GM18502 (cell line): ENCODE measurements around the gene TNS3.
"Not testable (repeated sequence)": the region's sequence is repeated elsewhere in the genome, so short reads cannot be mapped to it uniquely, and the experiment has no call there.

Source experiments
- ATAC-seq: cut with Tn5 transposase; IDR thresholded peaks from one replicate; pipeline ENCODE4 v1.9.1; 2021; ENCODE audit warnings: mild to moderate bottlenecking; ENCODE audit not compliant: unreplicated experiment, poor library complexity

TNS3 gene

GRCh38 chr7:47581804-47582763 lies at the start of gene TNS3:
Gene TNS3, minus strand, starts transcription at chr7:47582111. Its CDS starts 142,475 bp downstream, at chr7:47439636.
- no peak for ATAC-seq

GRCh38 chr7:47631711-47632110 lies 49.8 kb upstream of the TNS3 start:
- ATAC-seq: no peak

DNA sequence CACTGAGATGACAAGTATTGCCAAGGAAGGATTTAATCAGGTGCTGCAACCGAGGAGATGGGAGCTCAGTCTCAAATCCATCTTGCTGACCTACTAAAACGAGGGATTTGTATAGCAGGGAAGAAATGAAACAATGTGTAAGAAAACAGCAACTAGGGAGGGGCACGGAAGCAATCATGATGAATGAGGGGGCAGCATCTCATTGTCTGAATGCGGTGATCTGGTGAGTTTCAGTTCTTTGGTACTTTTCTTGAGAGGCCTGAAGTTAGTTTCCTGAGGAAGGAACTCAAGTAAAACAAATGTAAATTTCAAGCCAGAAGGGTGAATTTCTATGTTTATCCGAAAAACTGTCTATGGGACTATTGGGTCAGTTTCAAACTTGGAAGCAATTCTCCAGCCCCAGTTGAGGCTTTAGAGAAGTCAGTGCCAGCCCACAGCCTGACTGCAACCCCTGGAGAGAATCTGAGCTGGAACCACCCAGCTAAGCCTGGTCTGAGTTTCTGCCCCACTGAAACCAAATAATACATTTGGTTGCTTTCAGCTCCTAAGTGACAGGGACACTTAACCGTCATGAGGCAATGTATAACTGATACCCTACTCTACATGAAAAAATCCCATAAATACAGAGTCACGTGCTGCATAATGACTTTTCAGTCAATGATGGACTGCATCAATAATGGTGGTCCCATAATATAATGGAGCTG lies 45.8 kb upstream of the TNS3 start:
- ATAC-seq: peak; percentile 85

- ATAC-seq: no peak
These were observed 44.2 kb upstream of the TNS3 start for GRCh38 chr7:47625861-47626715.

GRCh38 chr7:47624689-47625088 lies 42.8 kb upstream of the TNS3 start:
- ATAC-seq: no peak

DNA sequence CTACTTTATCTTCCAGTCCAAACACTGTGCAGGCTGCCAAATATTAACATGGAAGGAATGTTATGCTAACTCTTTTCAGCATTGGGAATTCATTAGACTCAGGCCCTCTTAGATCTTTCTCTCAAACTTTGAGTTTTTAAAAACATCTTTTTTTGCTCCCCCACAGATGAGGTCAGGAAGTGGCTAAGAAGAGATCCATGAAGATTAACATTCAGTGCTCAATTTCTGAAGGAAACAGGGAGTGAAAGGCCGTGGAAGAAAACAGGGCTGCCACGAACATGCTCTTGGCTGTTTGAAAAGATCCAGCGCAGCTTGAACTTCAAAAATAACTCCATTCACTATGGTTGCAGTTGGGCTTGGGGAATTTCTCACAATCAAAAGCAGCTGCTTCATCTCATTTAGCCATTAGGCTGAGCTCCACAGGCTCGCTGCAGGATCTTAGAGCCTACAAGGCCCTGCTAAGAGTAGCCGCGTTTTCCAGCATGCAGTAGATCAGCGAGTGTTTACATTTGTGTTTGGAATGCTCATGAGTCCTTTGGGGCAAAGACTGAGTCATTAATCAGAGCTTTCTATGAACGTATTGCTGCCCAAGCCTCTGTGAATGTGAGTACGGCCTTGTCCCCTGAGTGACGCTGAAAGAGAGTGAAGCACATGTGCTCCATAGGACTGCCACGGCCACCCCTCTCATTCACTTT lies 41.2 kb upstream of the TNS3 start:
- no peak for ATAC-seq

GRCh38 chr7:47622586-47622945 lies 40.7 kb upstream of the TNS3 start:
- ATAC-seq: no peak

DNA sequence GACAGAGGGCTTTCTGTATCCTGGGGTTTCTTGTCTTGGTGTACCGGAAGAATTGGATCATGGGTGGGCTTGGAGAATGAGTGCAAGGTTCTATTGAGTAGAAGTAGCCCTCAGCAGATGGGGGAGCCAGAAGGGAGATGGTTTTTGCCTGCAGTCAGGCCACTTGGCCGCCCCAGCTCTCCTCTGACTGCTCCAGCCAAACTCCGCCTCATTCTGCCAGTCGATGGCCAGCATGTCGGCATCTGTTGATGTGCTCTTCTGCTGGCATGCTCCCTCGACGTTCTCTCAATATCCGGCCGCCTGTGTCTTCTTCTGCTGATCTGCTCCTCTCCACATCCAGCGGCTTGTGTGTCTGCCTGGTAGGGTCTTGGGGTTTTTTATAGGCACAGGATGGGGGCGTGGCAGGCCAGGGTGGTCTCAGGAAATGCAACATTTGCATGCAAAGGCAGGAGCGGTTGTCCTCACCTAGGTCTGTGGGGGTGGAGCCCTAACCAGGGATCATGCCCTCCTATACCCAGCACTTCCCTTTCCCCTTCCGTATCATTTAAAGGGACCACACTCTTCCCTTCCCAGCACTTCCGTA lies 40.2 kb upstream of the TNS3 start:
- ATAC-seq: no peak

DNA sequence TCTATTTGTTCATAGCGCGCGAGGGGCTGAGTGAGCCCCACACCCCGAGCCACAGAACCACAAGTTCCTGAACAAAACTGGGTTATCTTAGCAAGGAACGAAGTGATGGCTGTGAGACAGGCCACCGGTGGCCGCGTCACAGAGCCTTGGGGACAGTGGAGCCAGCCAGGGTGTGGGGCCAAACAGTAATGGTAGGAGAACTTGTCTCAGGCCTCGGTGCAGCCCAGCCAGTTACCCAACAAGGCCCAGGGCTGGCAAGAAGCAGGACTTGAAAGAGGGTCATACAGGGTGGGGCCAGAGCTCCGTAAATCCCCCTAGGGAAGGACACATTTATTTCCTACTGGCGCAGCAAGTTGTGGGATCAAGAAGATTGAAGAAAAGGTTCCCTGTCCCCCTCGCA lies 39.4 kb upstream of the TNS3 start:
- no peak for ATAC-seq

DNA sequence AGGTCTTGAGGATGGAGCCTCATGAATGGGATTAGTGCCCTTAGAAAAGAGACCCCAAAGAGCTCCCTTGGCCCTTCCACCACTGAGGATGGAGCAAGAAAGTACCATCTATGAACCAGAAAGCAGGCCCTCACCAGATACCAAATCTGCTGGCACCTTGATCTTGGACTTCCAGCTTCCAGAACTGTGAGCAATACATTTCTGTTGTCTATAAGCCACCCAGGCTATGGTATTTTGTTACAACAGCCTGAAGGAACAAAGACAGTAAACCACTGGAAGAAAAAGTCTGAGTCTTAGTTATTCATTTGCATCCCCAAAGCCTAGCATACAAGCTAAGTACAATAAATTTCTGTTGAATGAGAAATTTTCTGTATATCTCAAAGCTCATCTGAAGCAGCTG lies 37.9 kb upstream of the TNS3 start:
- ATAC-seq: no peak

GRCh38 chr7:47617131-47617530 lies 35.2 kb upstream of the TNS3 start:
- ATAC-seq: no peak

- ATAC-seq: no peak
These were observed 32.5 kb upstream of the TNS3 start for GRCh38 chr7:47614450-47614849.

GRCh38 chr7:47611045-47611511 lies 29.2 kb upstream of the TNS3 start:
- no peak for ATAC-seq

DNA sequence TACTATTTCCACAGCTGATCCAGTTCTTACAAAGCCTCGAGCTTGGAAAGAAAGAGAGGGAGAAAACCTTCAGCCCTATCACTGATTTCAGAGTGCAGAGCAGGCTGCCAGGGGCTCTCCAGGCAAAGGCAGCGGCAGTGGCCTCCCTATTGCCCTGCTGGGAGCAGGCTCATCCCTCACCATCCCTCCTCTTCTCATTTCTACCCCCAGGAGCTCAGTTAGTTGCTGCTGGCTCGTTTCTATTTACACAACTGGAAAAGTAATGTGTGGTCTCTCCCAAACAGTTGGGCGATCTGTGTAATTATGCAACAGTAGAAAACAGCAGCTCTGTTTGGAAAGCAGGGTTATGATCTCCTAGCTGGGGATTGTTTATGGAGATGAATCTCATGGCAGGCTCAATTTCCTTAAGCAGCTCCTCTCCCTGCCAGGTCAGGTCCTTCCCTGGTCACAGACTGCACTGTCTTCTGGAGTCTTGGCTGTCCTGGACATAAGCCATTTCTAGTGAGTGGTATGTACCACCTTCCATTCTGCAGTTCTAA lies 28.7 kb upstream of the TNS3 start:
- no peak for ATAC-seq

DNA sequence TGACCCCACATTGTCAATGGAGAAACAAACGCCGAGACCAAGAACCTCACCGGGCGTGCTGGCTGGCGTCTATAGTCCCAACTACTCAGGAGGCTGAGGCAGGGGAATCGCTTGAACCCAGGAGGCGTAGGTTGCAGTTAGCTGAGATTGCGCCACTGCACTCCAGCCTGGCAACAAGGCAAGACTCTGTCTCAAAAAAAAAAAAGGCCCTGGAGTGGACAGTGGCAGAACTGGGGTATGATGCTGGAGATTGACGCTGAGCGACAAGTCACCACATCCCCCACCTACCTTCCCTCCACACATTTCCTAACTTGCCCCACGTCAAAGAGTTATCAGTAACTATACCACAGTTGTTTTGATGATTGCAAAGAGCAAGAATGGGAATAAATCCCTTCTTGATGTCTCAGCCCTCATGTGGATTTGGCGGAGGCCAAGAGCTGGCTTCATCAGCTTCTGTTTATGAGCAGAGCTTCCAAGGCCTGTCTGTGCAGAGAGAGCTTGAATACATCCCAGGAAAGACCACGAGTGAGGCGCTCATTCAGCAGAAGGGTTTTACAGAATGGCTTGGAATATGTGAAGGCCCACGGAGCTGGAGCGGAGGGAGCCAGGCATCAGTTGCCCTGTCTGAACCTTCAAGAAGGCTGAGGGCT lies 28.0 kb upstream of the TNS3 start:
- ATAC-seq: no peak

GRCh38 chr7:47606593-47607046 lies 24.7 kb upstream of the TNS3 start:
- not testable (repeated sequence) for ATAC-seq

- ATAC-seq: no peak
These were observed 24.1 kb upstream of the TNS3 start for GRCh38 chr7:47605816-47606575.

DNA sequence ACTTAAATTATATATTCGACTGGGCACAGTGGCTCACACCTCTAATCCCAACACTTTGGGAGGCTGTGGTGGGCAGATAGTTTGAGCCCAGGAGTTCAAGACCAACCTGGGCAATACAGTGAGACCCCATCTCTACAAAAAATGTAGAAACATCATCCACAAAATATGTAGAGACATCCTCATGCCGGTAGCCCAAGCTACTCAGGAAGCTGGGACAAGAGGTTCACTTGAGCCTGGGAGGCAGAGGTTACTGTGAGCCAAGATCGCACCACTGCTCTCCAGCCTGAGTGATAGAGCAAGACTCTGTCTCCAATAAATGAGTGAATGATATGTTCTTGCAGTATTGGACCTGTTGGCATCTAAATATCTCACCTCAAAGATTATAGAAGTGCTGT lies 22.6 kb upstream of the TNS3 start:
- ATAC-seq: no peak
